Midbrain (tissue), 1 donor: Measurements from ENCODE around the gene GPR65.
A peak's percentile ranks its signal among the peaks of the same experiment; 100 is the strongest.

Source experiments
- DNase-seq: peaks from one replicate; lab custom pipeline; 2025; lab: John Stamatoyannopoulos, UW

Gene GPR65

GRCh38 chr14:88005050-88005481 lies at the start of gene GPR65:
TSS of gene GPR65 (plus strand) at chr14:88005135. CDS start at chr14:88010848, 5,713 bp downstream.
- DNase-seq = no peak

GRCh38 chr14:87955501-87955900 lies 49.4 kb upstream of the GPR65 start:
- DNase-seq = no peak

- DNase-seq = no peak
Measured at GRCh38 chr14:87960013-87960787, 44.7 kb upstream of the GPR65 start.

DNA sequence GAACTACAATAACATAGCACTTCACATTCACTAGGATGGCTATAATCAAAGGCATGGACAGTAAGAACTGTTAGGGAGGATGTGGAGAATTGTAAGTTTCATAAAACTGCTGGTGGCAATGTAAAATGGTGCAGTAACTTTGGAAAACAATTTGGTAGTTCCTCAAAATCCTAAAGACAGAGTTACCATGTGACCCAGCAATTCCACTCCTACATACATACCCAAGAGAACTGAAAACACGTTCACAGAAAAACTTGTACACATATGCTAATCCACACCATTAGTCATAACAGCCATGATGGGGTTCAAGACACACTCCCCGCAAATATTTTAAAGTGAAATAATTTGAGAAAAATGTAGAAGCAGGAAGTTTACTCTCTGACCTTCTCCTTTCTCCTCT lies 43.7 kb upstream of the GPR65 start:
- no peak for DNase-seq

GRCh38 chr14:87966816-87967215 lies 38.1 kb upstream of the GPR65 start:
- DNase-seq = no peak

DNA sequence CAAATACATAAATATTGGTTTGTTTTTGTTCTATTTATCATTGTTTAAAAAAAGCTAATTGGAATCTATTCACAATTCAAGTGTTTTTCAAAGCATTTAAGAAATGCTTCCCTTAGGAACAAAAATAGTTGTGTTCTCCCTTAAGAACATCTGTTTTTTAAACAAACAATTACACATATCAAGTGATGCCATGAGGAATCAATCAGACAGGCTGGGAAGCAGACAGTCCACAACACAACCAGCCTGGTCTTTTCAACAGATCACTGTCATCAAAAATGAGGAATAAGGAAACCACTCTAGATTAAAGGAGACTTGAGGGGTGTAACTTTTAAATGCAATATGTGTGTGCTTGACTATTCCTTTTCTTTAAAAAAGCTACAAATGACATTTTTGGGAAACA lies 37.4 kb upstream of the GPR65 start:
- DNase-seq = no peak

DNA sequence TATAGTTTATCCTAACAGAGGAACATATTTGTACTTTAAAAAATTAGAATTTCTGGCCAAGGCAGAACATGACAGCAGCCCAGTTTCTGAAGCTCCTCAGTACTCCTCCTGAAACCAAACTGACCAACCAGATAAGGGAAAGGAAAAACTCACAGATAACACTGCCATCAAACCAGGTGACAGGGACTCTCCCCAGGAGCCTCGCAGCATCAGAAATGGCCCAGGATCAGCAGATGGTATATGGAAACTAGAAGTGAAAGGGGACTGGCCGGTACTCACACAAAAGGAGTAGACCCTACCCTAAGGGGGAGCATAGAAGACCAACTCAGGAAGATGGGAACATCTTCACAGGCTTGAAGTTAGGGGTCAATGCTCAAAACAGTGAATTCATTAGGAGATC lies 33.9 kb upstream of the GPR65 start:
- no peak for DNase-seq

DNA sequence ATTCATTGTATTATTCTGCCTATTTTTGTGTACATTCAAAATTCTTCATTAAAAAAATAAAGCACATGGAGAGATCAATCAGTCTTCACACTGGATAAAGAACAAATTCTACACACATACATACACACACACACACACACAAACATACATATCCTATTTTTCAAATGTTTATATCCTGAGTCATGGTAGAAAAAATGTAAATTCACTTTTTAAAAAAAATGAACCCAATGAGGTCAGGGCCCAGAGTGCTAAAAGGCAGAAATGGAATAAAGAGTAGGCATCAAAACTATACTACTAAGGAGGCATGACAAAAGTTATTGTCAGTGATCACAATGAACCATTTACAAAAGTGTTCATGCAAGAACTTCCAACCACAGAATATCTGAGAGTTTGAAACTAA lies 29.3 kb upstream of the GPR65 start:
- no peak for DNase-seq

DNA sequence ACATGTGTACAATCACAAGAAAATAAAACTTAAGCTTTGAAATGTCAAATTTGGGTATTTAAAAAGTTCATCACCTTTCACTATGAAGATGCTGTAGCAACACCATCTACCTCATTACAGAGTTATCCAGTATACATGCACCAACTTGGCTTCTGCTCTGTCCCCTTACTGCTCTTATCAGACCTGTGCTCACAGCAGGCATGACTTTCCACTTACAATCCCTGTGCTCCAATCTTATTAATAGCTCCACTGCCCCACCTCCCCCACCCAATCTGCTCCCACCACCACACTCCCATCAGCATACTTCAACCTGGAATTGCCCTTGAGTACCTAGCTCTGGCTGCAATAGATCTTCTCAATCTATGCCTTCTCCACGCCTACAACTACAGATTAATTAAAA lies 25.2 kb upstream of the GPR65 start:
- no peak for DNase-seq

DNA sequence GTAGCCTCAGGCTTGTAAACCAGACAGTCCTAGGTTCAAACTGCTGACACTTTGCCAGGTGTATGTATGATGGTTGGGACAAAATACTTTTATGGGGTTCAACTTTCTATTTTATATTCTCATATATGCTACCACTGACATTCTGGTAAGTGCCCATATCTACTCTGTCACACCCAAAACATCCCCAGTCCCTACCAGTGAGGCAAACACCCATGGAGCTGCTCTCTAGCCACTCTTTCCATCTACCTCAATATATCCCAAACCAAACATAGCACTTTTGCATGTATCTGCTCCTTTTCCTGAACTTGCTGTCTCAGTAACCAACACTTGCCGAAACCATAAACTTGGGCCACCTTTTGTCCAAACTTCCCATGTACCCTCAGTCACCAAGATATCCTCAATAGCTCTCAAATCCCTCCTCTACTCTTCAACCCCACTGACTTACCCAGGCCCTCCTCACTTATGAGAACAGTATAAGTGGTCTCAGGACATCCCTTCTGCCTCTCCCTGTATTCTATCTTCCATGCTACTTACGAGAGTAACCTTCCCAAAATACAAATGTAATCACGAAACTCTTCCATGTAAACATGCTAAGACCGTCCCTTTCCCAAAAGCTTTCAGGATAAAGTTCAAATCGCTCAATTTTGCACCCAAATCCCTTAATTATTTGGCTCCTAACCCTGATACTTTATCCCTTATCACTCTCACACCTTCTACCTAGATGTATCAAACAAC lies 15.5 kb upstream of the GPR65 start:
- DNase-seq = no peak

GRCh38 chr14:87989956-87990299 lies 15.0 kb upstream of the GPR65 start:
- DNase-seq = no peak

- DNase-seq = no peak
Measured at GRCh38 chr14:87990682-87991081, 14.3 kb upstream of the GPR65 start.

- DNase-seq = peak; percentile 69
Measured at GRCh38 chr14:87992346-87992717, 12.6 kb upstream of the GPR65 start.

DNA sequence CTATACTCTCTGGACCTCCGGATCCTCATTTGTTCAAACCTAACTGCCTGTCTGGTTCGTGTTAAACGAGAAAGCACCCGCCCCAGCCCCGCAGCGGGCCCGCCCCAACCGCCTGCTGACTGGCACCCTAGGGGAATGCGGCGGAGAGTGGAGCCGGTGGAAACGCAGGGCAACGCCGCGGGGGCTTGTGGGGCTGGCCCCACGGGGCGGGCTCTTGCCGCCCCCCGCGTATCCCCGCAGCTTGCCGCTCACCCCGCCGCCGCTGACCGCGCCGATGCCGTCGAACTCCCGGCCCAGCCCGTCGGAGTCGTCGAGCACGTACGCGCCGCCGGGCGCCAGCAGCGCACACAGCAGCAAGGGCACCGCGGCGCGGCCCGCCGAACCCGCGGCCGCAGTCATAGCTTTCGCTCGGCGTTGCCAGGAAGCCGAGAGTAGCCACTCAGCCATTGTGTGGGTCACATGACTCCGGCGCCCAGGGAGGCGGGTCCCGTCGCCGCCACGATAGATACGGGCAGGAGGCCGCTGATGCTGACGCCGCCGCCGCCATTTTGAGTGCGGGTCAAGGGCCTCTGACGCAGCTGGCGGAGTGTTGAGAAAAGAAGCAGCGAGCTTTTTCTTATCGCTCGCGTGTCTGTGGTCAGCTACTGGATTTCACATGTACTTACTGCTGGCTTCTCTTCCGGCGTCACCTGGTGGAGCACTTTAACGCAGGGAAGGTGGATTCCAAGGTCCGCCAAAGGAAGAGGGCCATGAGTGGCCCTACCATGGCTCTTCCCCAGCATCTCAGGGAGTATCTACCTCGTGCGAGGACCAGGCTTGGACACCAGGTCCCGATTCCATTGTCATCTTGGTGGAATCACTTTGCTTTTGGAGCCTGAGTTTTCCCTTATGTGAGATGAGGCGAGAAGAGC lies 12.0 kb upstream of the GPR65 start, which contains the start of gene GALC:
GALC (minus strand) TSS at position 465 of the 911 bp plus-strand sequence; CDS start at position 447, 18 bp downstream.
- DNase-seq = peak; percentile 95

GRCh38 chr14:87994974-87995373 lies 10.0 kb upstream of the GPR65 start:
- DNase-seq = no peak

- DNase-seq = no peak
Measured at GRCh38 chr14:87995500-87996290, 9.2 kb upstream of the GPR65 start.

GRCh38 chr14:87996291-87996592 lies 8.7 kb upstream of the GPR65 start:
- DNase-seq = no peak

- DNase-seq = no peak
Measured at GRCh38 chr14:87998482-87998881, 6.5 kb upstream of the GPR65 start.

DNA sequence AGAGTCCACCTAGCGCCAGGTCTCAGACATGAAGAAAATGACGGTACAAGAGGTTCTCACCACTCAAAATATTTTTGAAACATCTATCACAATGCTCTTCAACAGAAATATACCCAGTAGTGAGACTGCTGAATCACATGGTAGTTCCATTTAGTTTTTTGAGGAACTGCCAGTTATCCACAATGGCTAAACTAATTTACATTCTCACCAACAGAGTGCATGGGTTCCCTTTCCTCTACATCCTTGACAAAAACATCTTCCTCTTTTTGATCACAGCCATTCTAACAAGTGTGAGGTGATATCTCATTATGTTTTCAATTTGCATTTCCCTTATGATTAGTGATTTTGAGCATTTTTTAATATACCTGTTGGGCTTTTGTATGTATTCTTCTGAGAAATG lies 5.7 kb upstream of the GPR65 start:
- peak; percentile 19 for DNase-seq

DNA sequence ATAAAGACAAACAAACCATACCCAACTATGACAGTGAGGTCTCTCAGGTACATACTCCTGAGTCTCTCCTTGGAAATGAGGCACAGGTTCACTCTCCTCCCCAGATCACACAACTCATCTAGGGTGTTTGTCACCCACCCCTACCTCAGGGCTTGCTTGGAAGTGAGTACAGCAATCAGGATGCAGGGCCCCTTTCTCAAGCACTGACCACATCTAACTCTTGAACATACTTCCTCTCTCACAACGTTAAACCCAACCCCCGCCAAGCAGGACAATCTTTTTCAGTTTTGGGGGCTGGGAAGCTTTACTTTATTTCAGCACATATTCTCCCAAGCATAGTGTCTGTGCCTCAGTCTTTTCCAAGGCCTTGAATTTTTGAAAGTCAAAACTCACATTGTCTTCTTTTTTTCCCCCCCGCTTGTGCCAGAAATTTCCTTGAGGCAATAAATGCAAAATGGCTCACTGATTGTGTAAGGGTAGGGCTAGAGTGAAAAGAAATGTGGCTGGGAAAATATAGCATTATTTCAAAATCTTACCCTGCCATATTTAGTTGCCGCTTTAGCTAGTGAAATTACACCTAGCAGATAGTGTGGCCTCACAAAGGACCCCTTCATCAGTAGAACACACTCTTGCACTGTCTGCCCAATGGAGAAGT lies 2.4 kb upstream of the GPR65 start:
- peak; percentile 9 for DNase-seq

GRCh38 chr14:88003425-88003824 lies 1.5 kb upstream of the GPR65 start:
- no peak for DNase-seq
